Raji (cell line): Measurements from ENCODE around the gene MFAP5.
A peak's percentile ranks its signal among the peaks of the same experiment; 100 is the strongest.

Experiments used
- POLR2A ChIP-seq: IDR thresholded peaks from 2 replicates; pipeline ENCODE4 v1.6.1; 2011; ENCODE audit warnings: low read depth, low read length, control low read depth; ENCODE audit not compliant: insufficient read depth

Gene MFAP5

GRCh38 chr12:8662593-8662992 lies at the start of gene MFAP5:
Gene MFAP5, minus strand, starts transcription at chr12:8662826. Its CDS starts 722 bp downstream, at chr12:8662104.
- no peak for TF ChIP-seq POLR2A

GRCh38 chr12:8709124-8709830 lies 46.7 kb upstream of the MFAP5 start:
- TF ChIP-seq POLR2A, result no peak

GRCh38 chr12:8702159-8702558 lies 39.5 kb upstream of the MFAP5 start:
- no peak for TF ChIP-seq POLR2A

GRCh38 chr12:8701046-8701660 lies 38.5 kb upstream of the MFAP5 start:
- no peak for TF ChIP-seq POLR2A

- TF ChIP-seq POLR2A, result no peak
These were observed 37.1 kb upstream of the MFAP5 start for GRCh38 chr12:8699714-8700113.

- no peak for TF ChIP-seq POLR2A
These were observed 36.3 kb upstream of the MFAP5 start for GRCh38 chr12:8698879-8699278.

- TF ChIP-seq POLR2A, result no peak
These were observed 35.7 kb upstream of the MFAP5 start for GRCh38 chr12:8698132-8698851.

GRCh38 chr12:8697476-8698131 lies 35.0 kb upstream of the MFAP5 start, which contains the start of gene RIMKLB:
Gene RIMKLB, plus strand, starts transcription at chr12:8697991. Its CDS starts 15,876 bp downstream, at chr12:8713867.
- TF ChIP-seq POLR2A, result peak; percentile 77

GRCh38 chr12:8697120-8697475 lies 34.5 kb upstream of the MFAP5 start:
- TF ChIP-seq POLR2A, result no peak

GRCh38 chr12:8696442-8697090 lies 33.9 kb upstream of the MFAP5 start:
- TF ChIP-seq POLR2A, result no peak

- no peak for TF ChIP-seq POLR2A
These were observed 32.5 kb upstream of the MFAP5 start for GRCh38 chr12:8695116-8695515.

GRCh38 chr12:8692573-8692972 lies 29.9 kb upstream of the MFAP5 start:
- TF ChIP-seq POLR2A, result no peak

GRCh38 chr12:8689681-8690080 lies 27.1 kb upstream of the MFAP5 start:
- TF ChIP-seq POLR2A, result no peak

- peak; percentile 69 for TF ChIP-seq POLR2A
These were observed 25.4 kb upstream of the MFAP5 start for GRCh38 chr12:8687846-8688601.
